Measurements from ENCODE around the gene PHLPP1. TPM values are rescaled to one million over a fixed set of nuclear protein-coding genes. Genes with fewer than 3 reads are reported as not detected.

Gene PHLPP1
- total RNA-seq, 1 experiment from 2014 or later: 39.9 TPM

GRCh38 chr18:62688743-62689317 is 26.5 kb upstream of the PHLPP1 start:
- no peak for DNase-seq
- Mint-ChIP-seq H3K4me1 (peaks cover 3% of the 10 kb centered on the region in 2 experiments), H3K27ac (no peak overlapping the region), H3K4me3 (no peak overlapping the region), H3K27me3 (ENCODE audit: low read depth) (peaks cover 5% of the 10 kb centered on the region), H3K9me3 (peaks cover 10 to 20% of the 10 kb centered on the region in 2 experiments), H3K36me3 (ENCODE audit: insufficient read depth in 1 of 3, low read depth in 3 of 3) (peaks cover 7 to 11% (median 7%) of the 10 kb centered on the region in 3 experiments)
- no peak overlapping the region for H3T11ph ChIP-seq (ENCODE audit: low read length)
- TF ChIP-seq, protein P1, sequence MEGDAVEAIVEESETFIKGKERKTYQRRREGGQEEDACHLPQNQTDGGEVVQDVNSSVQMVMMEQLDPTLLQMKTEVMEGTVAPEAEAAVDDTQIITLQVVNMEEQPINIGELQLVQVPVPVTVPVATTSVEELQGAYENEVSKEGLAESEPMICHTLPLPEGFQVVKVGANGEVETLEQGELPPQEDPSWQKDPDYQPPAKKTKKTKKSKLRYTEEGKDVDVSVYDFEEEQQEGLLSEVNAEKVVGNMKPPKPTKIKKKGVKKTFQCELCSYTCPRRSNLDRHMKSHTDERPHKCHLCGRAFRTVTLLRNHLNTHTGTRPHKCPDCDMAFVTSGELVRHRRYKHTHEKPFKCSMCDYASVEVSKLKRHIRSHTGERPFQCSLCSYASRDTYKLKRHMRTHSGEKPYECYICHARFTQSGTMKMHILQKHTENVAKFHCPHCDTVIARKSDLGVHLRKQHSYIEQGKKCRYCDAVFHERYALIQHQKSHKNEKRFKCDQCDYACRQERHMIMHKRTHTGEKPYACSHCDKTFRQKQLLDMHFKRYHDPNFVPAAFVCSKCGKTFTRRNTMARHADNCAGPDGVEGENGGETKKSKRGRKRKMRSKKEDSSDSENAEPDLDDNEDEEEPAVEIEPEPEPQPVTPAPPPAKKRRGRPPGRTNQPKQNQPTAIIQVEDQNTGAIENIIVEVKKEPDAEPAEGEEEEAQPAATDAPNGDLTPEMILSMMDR (conservative IDR thresholded peaks at IDR 0.05): no peak
- no peak overlapping the region for H3K27ac ChIP-seq (ENCODE audit: insufficient read length, low read depth, low read length)
- no peaks in the 10 kb centered on the region for H3K4me1 ChIP-seq (ENCODE audit: insufficient read depth, low read length)
- H2AFZ ChIP-seq (ENCODE audit: low read length): no peak overlapping the region
- H3K14ac ChIP-seq (ENCODE audit: insufficient read depth, low read length): no peak overlapping the region
- no peak overlapping the region for H3K56ac ChIP-seq (ENCODE audit: insufficient read length, low read depth, low read length)
- no peaks in the 10 kb centered on the region for H3K27me3 ChIP-seq (ENCODE audit: insufficient read depth, low read length)
- H3K23ac ChIP-seq (ENCODE audit: insufficient read length, low read depth, low read length): no peak overlapping the region
- H3K23me2 ChIP-seq (ENCODE audit: insufficient read length, low read depth, low read length, poor library complexity, severe bottlenecking): no peaks in the 10 kb centered on the region
- no peak overlapping the region for H4K8ac ChIP-seq (replicated peaks; ENCODE audit: insufficient read length, low read depth, low read length)
- H3K4ac ChIP-seq (ENCODE audit: low read depth, low read length): no peak overlapping the region
- H2BK15ac ChIP-seq (ENCODE audit: low read depth, low read length): no peak overlapping the region
- H2BK20ac ChIP-seq (ENCODE audit: low read depth, low read length, poor library complexity, severe bottlenecking): no peak overlapping the region
- no peak overlapping the region for H2AK5ac ChIP-seq (ENCODE audit: insufficient read length, low read length)
- H3K79me2 ChIP-seq (ENCODE audit: insufficient read depth, low read length): no peaks in the 10 kb centered on the region
- no peak overlapping the region for H3K9ac ChIP-seq (ENCODE audit: extremely low read depth, insufficient read length, low read length)
- no peak overlapping the region for H4K91ac ChIP-seq (ENCODE audit: insufficient read length, low read depth, low read length)
- no peak overlapping the region for H3K18ac ChIP-seq (ENCODE audit: insufficient read length, low read depth, low read length)
- H4K20me1 ChIP-seq (ENCODE audit: control insufficient read depth, insufficient read depth, insufficient read length): no peaks in the 10 kb centered on the region
- no peak overlapping the region for H2BK12ac ChIP-seq (ENCODE audit: insufficient read length, low read depth, low read length)
- H2BK5ac ChIP-seq (ENCODE audit: insufficient read length, low read length): no peak overlapping the region
- no peaks in the 10 kb centered on the region for H3K9me3 ChIP-seq (ENCODE audit: control insufficient read depth, low read depth, low read length)
- no peaks in the 10 kb centered on the region for H3K79me1 ChIP-seq (ENCODE audit: insufficient read depth, low read depth, low read length, poor library complexity, severe bottlenecking)
- H4K5ac ChIP-seq (ENCODE audit: insufficient read length, low read depth, low read length): no peak overlapping the region
- H2BK120ac ChIP-seq (ENCODE audit: low read depth, low read length, poor library complexity, severe bottlenecking): no peak overlapping the region
- H3K4me2 ChIP-seq (ENCODE audit: insufficient read depth, insufficient read length, low read length): no peak overlapping the region
- no CpG with 5 or more reads among the region's 7 CpGs for WGBS (ENCODE audit: extremely low coverage, insufficient read length, low lambda C conversion rate)

All from H9 (cell line).